ENCODE results near the gene HSPA12B. TPM values are rescaled to one million over a fixed set of nuclear protein-coding genes. Genes with fewer than 3 reads are reported as not detected.

Gene HSPA12B
- polyA plus RNA-seq, 1 experiment = 0.02 TPM

GRCh38 chr20:3744806-3745685 lies 12.6 kb downstream of the HSPA12B start:
- no peak for DNase-seq (ENCODE audit: low read depth)
- POLR2A ChIA-PET = no interaction called here
- TF ChIP-seq CTCF (IDR thresholded peaks at IDR 0.05; ENCODE audit: insufficient read depth, low read depth, low read length) = no peak
- Histone ChIP-seq H3K36me3 (ENCODE audit: control insufficient read depth, insufficient read depth, low read length) (no peaks in the 10 kb centered on the region), H3K27me3 (ENCODE audit: control insufficient read depth, insufficient read depth, low read length) (0 out of 2 replicates have a peak, but pooled peaks cover 4% of the 10 kb centered on the region), H3K4me3 (ENCODE audit: low read depth, low read length) (no peak overlapping the region)
- CTCF ChIA-PET = interaction anchor here (0.6 to 2.9 kb wide), 5 partner anchors 9 to 68 kb away, joined by 3 to 11 read pairs (median 3); no protein-coding TSS in a partner anchor

- H3K4me3 ChIP-seq (ENCODE audit: low read depth, low read length) = no peak overlapping the region
- POLR2A ChIA-PET = no interaction called here
- TF ChIP-seq CTCF (IDR thresholded peaks at IDR 0.05; ENCODE audit: insufficient read depth, low read depth, low read length) = no peak
- no peaks in the 10 kb centered on the region for H3K36me3 ChIP-seq (ENCODE audit: control insufficient read depth, insufficient read depth, low read length)
- CTCF ChIA-PET = interaction anchor here (0.6 to 2.9 kb wide), 4 partner anchors 8 to 69 kb away, joined by 3 to 11 read pairs (median 4); no protein-coding TSS in a partner anchor
- 0 out of 2 replicates have a peak, but pooled peaks cover 2% of the 10 kb centered on the region for H3K27me3 ChIP-seq (ENCODE audit: control insufficient read depth, insufficient read depth, low read length)
- no peak for DNase-seq (ENCODE audit: low read depth)
Measured at GRCh38 chr20:3745686-3746173, 13.2 kb downstream of the HSPA12B start.

- no peak for TF ChIP-seq CTCF (IDR thresholded peaks at IDR 0.05; ENCODE audit: insufficient read depth, low read depth, low read length)
- Histone ChIP-seq H3K27me3 (ENCODE audit: control insufficient read depth, insufficient read depth, low read length) (0 out of 2 replicates have a peak, but pooled peaks cover 2% of the 10 kb centered on the region), H3K36me3 (ENCODE audit: control insufficient read depth, insufficient read depth, low read length) (no peaks in the 10 kb centered on the region), H3K4me3 (ENCODE audit: low read depth, low read length) (no peak overlapping the region)
- DNase-seq (ENCODE audit: low read depth) = no peak
- POLR2A ChIA-PET = interaction anchor here (0.6 kb wide), 1 partner anchor 134 kb away, joined by 3 read pairs; no protein-coding TSS in a partner anchor
- CTCF ChIA-PET = interaction anchor here (1.3 to 1.4 kb wide), 2 partner anchors 16 to 71 kb away, joined by 3 to 5 read pairs; no protein-coding TSS in a partner anchor
Measured at GRCh38 chr20:3747471-3747870, 15.0 kb downstream of the HSPA12B start.

- H3K36me3 ChIP-seq (ENCODE audit: control insufficient read depth, insufficient read depth, low read length) = no peaks in the 10 kb centered on the region
- CTCF ChIA-PET = interaction anchor here (1.2 to 2.1 kb wide), 5 partner anchors 12 to 185 kb away, joined by 3 to 6 read pairs (median 4); no protein-coding TSS in a partner anchor
- no peak overlapping the region for H3K4me3 ChIP-seq (ENCODE audit: low read depth, low read length)
- no peak for DNase-seq (ENCODE audit: low read depth)
- POLR2A ChIA-PET = no interaction called here
- no peak for TF ChIP-seq CTCF (IDR thresholded peaks at IDR 0.05; ENCODE audit: insufficient read depth, low read depth, low read length)
- 0 out of 2 replicates have a peak, but pooled peaks cover 2% of the 10 kb centered on the region for H3K27me3 ChIP-seq (ENCODE audit: control insufficient read depth, insufficient read depth, low read length)
Measured at GRCh38 chr20:3748073-3748472, 15.6 kb downstream of the HSPA12B start.

- no peak for DNase-seq (ENCODE audit: low read depth)
- CTCF ChIA-PET = interaction anchor here (0.5 to 2.1 kb wide), 9 partner anchors 12 to 186 kb away, joined by 3 to 6 read pairs (median 3); partner anchors contain the start of genes AP5S1 and CENPB
- Histone ChIP-seq H3K4me3 (ENCODE audit: low read depth, low read length) (no peak overlapping the region), H3K36me3 (ENCODE audit: control insufficient read depth, insufficient read depth, low read length) (no peaks in the 10 kb centered on the region), H3K27me3 (ENCODE audit: control insufficient read depth, insufficient read depth, low read length) (no peaks in the 10 kb centered on the region)
- no peak for TF ChIP-seq CTCF (IDR thresholded peaks at IDR 0.05; ENCODE audit: insufficient read depth, low read depth, low read length)
- POLR2A ChIA-PET = no interaction called here
Measured at GRCh38 chr20:3749087-3749688, 16.7 kb downstream of the HSPA12B start.
